ENCODE data around the gene KLHL29.

Gene KLHL29

GRCh38 chr2:23690421-23691105, 305.6 kb downstream of the KLHL29 start:
- FAIRE-seq, result no peak
- TF ChIP-seq POLR2AphosphoS5 (IDR thresholded peaks at IDR 0.05; ENCODE audit: low read depth, low read length), result no peak
- no peak for TF ChIP-seq TAF1 (IDR thresholded peaks at IDR 0.05; ENCODE audit: borderline replicate concordance, low read depth, low read length)
- no peak for DNase-seq (ENCODE audit: insufficient read length)

- DNase-seq (ENCODE audit: insufficient read length), result no peak
- no peak for FAIRE-seq
- TF ChIP-seq POLR2A (IDR thresholded peaks at IDR 0.05; ENCODE audit: low read depth, low read length) (no peak), TAF1 (IDR thresholded peaks at IDR 0.05; ENCODE audit: borderline replicate concordance, low read depth, low read length) (no peak), POLR2AphosphoS5 (IDR thresholded peaks at IDR 0.05; ENCODE audit: low read depth, low read length) (no peak)
Measured at GRCh38 chr2:23691106-23691470, 306.1 kb downstream of the KLHL29 start.

GRCh38 chr2:23691565-23691964, 306.6 kb downstream of the KLHL29 start:
- TF ChIP-seq TAF1 (IDR thresholded peaks at IDR 0.05; ENCODE audit: borderline replicate concordance, low read depth, low read length) (no peak), POLR2A (IDR thresholded peaks at IDR 0.05; ENCODE audit: low read depth, low read length) (no peak), POLR2AphosphoS5 (IDR thresholded peaks at IDR 0.05; ENCODE audit: low read depth, low read length) (no peak)
- no peak for DNase-seq (ENCODE audit: insufficient read length)
- no peak for FAIRE-seq

- FAIRE-seq (no peak), DNase-seq (ENCODE audit: insufficient read length) (no peak)
- no peak for TF ChIP-seq TAF1 (IDR thresholded peaks at IDR 0.05; ENCODE audit: borderline replicate concordance, low read depth, low read length)
- no peak for TF ChIP-seq POLR2A (IDR thresholded peaks at IDR 0.05; ENCODE audit: low read depth, low read length)
- no peak for TF ChIP-seq POLR2AphosphoS5 (IDR thresholded peaks at IDR 0.05; ENCODE audit: low read depth, low read length)
Measured at GRCh38 chr2:23692263-23692662, 307.3 kb downstream of the KLHL29 start.

- TF ChIP-seq POLR2AphosphoS5 (IDR thresholded peaks at IDR 0.05; ENCODE audit: low read depth, low read length) (no peak), TAF1 (IDR thresholded peaks at IDR 0.05; ENCODE audit: borderline replicate concordance, low read depth, low read length) (no peak), POLR2A (IDR thresholded peaks at IDR 0.05; ENCODE audit: low read depth, low read length) (no peak)
- no peak for FAIRE-seq
- DNase-seq (ENCODE audit: insufficient read length), result no peak
Measured at GRCh38 chr2:23692851-23693605, 308.0 kb downstream of the KLHL29 start.

GRCh38 chr2:23693606-23693951, 308.6 kb downstream of the KLHL29 start:
- DNase-seq (ENCODE audit: insufficient read length) (no peak), FAIRE-seq (no peak)
- TF ChIP-seq TAF1 (IDR thresholded peaks at IDR 0.05; ENCODE audit: borderline replicate concordance, low read depth, low read length), result no peak

GRCh38 chr2:23694058-23695045, 309.4 kb downstream of the KLHL29 start:
- DNase-seq (ENCODE audit: insufficient read length) (no peak), FAIRE-seq (no peak)
- no peak for TF ChIP-seq POLR2A (IDR thresholded peaks at IDR 0.05; ENCODE audit: low read depth, low read length)
- TF ChIP-seq POLR2AphosphoS5 (IDR thresholded peaks at IDR 0.05; ENCODE audit: low read depth, low read length), result no peak
- TF ChIP-seq TAF1 (IDR thresholded peaks at IDR 0.05; ENCODE audit: borderline replicate concordance, low read depth, low read length), result no peak

GRCh38 chr2:23695214-23695889, 310.4 kb downstream of the KLHL29 start:
- FAIRE-seq (no peak), DNase-seq (ENCODE audit: insufficient read length) (no peak)
- TF ChIP-seq POLR2AphosphoS5 (IDR thresholded peaks at IDR 0.05; ENCODE audit: low read depth, low read length) (no peak), TAF1 (IDR thresholded peaks at IDR 0.05; ENCODE audit: borderline replicate concordance, low read depth, low read length) (no peak), POLR2A (IDR thresholded peaks at IDR 0.05; ENCODE audit: low read depth, low read length) (no peak)

GRCh38 chr2:23695890-23696751, 311.1 kb downstream of the KLHL29 start:
- no peak for TF ChIP-seq TAF1 (IDR thresholded peaks at IDR 0.05; ENCODE audit: borderline replicate concordance, low read depth, low read length)
- TF ChIP-seq POLR2A (IDR thresholded peaks at IDR 0.05; ENCODE audit: low read depth, low read length), result no peak
- TF ChIP-seq POLR2AphosphoS5 (IDR thresholded peaks at IDR 0.05; ENCODE audit: low read depth, low read length), result no peak
- no peak for DNase-seq (ENCODE audit: insufficient read length)
- FAIRE-seq, result no peak

- TF ChIP-seq TAF1 (IDR thresholded peaks at IDR 0.05; ENCODE audit: borderline replicate concordance, low read depth, low read length), result no peak
- TF ChIP-seq POLR2A (IDR thresholded peaks at IDR 0.05; ENCODE audit: low read depth, low read length), result no peak
- no peak for TF ChIP-seq POLR2AphosphoS5 (IDR thresholded peaks at IDR 0.05; ENCODE audit: low read depth, low read length)
- DNase-seq (ENCODE audit: insufficient read length) (no peak), FAIRE-seq (no peak)
Measured at GRCh38 chr2:23696752-23697045, 311.7 kb downstream of the KLHL29 start.
